NT2/D1 (cell line): Measurements from ENCODE around the gene TMEM225B.

Source experiments
- SUZ12 ChIP-seq: IDR thresholded peaks from 2 replicates; pipeline ENCODE4 v1.6.1; 2011; ENCODE audit not compliant: insufficient read length, insufficient read depth; ENCODE audit errors: extremely low read depth
- YY1 ChIP-seq: IDR thresholded peaks from 2 replicates; pipeline ENCODE4 v1.6.1; 2011; ENCODE audit not compliant: insufficient read length, insufficient read depth
- ZNF274 ChIP-seq: IDR thresholded peaks from 2 replicates; pipeline ENCODE4 v1.6.1; 2011; ENCODE audit warnings: mild to moderate bottlenecking, low read depth, low read length

- TF ChIP-seq ZNF274 = no peak
- TF ChIP-seq YY1 = no peak
- no peak for TF ChIP-seq SUZ12
These were observed 47.5 kb downstream of the TMEM225B start for GRCh38 chr7:99645590-99645989.
